ENCODE data around the gene B3GALT5. TPM values are rescaled to one million over a fixed set of nuclear protein-coding genes. Genes with fewer than 3 reads are reported as not detected.

B3GALT5 gene
- not detected for total RNA-seq
- polyA plus RNA-seq: not detected

DNA sequence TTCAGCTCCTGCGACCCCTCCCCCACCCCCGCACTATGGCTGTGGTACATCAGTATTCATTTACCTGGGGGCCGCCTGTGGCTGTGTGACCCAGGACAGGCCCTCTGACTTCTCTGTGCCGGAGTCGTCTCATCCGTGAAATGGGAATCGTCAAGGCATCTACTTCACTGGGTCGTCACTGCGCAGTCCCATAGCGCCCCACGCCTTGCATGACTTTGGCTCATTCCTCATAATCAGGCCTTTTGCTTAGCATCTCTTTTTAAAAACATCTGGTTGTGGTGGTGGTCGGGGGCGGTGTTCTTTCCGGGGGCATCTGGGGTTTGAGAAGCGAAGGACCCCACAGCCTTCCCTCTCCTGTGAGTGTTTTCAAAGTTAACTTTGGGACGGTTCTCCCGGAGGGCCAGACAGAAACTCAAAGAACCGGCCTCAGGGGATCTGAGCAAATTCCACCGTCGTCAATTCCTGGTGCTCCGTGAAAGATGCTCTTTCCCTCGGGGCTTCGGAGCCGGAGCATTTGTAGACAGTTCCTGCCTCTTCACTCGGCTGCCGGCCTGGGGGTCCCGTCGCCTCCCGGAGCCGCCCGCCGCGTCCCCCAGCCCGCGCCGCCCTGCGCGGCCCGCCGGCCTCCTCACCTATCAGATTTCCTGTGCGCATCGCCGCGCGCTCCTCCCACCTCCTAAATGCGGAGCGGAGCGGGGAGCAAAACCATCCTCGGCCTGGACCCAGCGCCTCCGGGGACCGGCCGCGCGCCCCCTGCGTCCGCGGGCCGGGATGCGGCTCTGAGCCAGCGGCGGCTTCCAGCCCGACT, at the start of gene B3GALT5:
Gene B3GALT5, plus strand, starts transcription at position 708 of the 808 bp plus-strand sequence. CDS start 47,620 bp downstream, outside the sequence.
- H3K27ac Mint-ChIP-seq: no peak within 1 kb of the TSS
- CTCF ChIA-PET (ENCODE audit: partially characterized antibody): no interaction called here
- peak within 1 kb of the TSS in 2 of 8 donors; percentile 0 to 20 for H3K4me3 Mint-ChIP-seq
- no peak within 1 kb of the TSS for H3K27ac ChIP-seq (ENCODE audit: low read depth, low read length)
- H3K36me3 ChIP-seq (ENCODE audit: insufficient read depth, low read length): no peaks in the 10 kb centered on the region
- H3K27me3 Mint-ChIP-seq: peaks cover 11 to 34% of the 10 kb centered on the region in 2 donors
- peaks cover 0 to 5% (median 0%) of the 10 kb centered on the region in 8 donors for H3K9me3 Mint-ChIP-seq
- intact Hi-C loops (cut with micrococcal nuclease): no loop called here
- POLR2A ChIA-PET (ENCODE audit: partially characterized antibody): no interaction called here
- H3K4me1 ChIP-seq (ENCODE audit: insufficient read depth, low read length): no peaks in the 10 kb centered on the region
- H3K4me1 Mint-ChIP-seq: peaks cover 4 to 9% (median 7%) of the 10 kb centered on the region in 4 donors
- H3K4me3 ChIP-seq (ENCODE audit: low read length in 2 of 2): no peak within 1 kb of the TSS
- no peaks in the 10 kb centered on the region for H3K9me3 ChIP-seq (ENCODE audit: control insufficient read depth in 1 of 2, low read length in 2 of 2)
- DNase-seq: no peak
- peaks cover 3% of the 10 kb centered on the region for H3K27me3 ChIP-seq (ENCODE audit: insufficient read depth, low read length)
- H3K36me3 Mint-ChIP-seq: no peaks in the 10 kb centered on the region

DNA sequence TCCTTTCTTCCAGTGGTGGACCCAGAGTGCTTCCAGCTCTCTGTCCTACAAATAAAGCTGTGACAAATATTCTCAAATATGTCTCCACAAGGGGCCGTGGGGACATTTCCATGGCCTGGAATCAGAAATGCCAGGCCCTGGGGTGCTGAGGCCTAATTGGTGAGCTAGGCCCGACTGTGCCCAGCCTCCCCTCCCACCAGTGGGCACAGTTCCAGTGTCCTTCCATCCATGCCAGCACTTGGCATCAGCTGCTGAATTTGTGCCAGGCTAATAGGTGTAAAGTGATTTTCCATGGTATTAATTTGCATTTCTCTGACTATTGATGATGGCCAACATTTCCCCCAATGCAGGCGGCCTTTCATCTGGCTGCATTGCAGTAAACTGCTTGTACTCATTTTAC, 48.5 kb upstream of the B3GALT5 start:
- Histone ChIP-seq H3K9me3 (ENCODE audit: control insufficient read depth in 1 of 2, low read length in 2 of 2) (no peaks in the 10 kb centered on the region), H3K36me3 (ENCODE audit: insufficient read depth, low read length) (no peaks in the 10 kb centered on the region), H3K27me3 (ENCODE audit: insufficient read depth, low read length) (no peaks in the 10 kb centered on the region), H3K4me1 (ENCODE audit: insufficient read depth, low read length) (no peaks in the 10 kb centered on the region), H3K4me3 (ENCODE audit: low read length in 2 of 2) (no peak overlapping the region), H3K27ac (ENCODE audit: low read depth, low read length) (no peak overlapping the region)
- POLR2A ChIA-PET (ENCODE audit: partially characterized antibody): no interaction called here
- CTCF ChIA-PET (ENCODE audit: partially characterized antibody): no interaction called here
- DNase-seq: no peak
- H3K4me1 Mint-ChIP-seq: no peaks in the 10 kb centered on the region
- H3K36me3 Mint-ChIP-seq: no peaks in the 10 kb centered on the region
- no peaks in the 10 kb centered on the region for H3K27me3 Mint-ChIP-seq
- no peak overlapping the region for H3K4me3 Mint-ChIP-seq
- intact Hi-C loops (cut with micrococcal nuclease): no loop called here
- no peaks in the 10 kb centered on the region for H3K9me3 Mint-ChIP-seq
- H3K27ac Mint-ChIP-seq: no peak overlapping the region

DNA sequence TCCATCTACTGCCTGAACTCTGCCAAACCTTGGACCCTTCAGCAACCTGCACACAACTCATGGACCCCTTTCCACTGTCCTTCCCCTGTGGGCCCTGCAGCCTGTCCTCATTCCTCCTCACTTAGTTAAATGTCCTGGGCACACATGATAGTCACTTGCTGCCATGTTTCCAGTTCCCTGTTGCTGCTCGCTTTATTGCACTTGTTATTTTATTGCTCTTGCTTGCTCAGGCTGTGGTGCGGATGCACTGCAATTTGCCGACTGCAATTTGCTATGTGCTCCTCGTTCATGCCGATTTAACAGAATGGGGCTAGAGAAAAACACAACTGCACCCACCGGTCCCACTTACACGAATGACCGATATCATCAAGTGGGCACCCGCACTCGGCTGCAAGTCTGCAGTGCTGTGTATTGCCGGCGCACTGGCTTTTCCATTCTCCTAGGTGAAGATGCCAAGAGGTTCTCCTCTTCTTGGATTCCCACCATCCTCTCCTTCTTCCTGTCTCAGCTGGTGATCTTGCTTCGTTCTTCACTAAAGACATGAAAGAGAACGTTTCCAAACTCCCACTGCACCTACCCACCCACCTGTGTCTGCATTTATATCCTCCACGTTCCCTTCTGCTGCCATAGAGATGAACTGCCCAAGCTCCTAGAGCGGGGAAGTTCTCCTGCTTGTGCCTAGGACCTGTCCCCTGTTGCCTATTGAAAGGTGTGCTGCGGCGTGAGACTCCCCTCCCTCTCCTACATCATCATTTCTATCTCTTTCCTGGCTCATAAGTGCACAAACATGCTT, 45.4 kb upstream of the B3GALT5 start:
- CTCF ChIA-PET (ENCODE audit: partially characterized antibody): no interaction called here
- no peak for DNase-seq
- no peak overlapping the region for H3K27ac Mint-ChIP-seq

DNA sequence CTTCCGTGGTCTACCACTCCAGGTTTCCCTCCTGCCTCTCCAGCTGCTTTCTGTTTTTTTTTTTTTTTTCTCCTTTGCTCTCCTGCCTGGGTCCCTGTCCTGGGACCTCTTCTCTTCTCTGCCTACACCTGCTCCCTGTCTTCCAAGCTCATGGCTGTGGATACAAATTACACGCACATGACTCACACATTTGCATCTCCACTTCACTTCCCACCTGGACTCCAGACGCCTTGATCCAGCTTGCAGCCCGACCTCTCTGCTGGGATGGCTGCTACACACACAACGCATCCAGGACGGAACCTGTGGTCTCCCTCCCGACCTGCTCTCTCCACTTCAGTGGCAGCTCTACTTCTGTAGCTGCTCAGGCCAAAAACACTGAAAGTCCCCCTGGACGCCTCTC, 44.4 kb upstream of the B3GALT5 start:
- ChIA-PET CTCF (ENCODE audit: partially characterized antibody) (no interaction called here), POLR2A (ENCODE audit: partially characterized antibody) (no interaction called here)
- no peaks in the 10 kb centered on the region for H3K4me1 Mint-ChIP-seq
- H3K4me3 ChIP-seq (ENCODE audit: low read length in 2 of 2): no peak overlapping the region
- intact Hi-C loops (cut with micrococcal nuclease): no loop called here
- H3K27me3 Mint-ChIP-seq: peaks cover 3 to 8% of the 10 kb centered on the region in 2 donors
- no peaks in the 10 kb centered on the region for H3K36me3 Mint-ChIP-seq
- H3K4me1 ChIP-seq (ENCODE audit: insufficient read depth, low read length): no peaks in the 10 kb centered on the region
- H3K27ac Mint-ChIP-seq: no peak overlapping the region
- no peak overlapping the region for H3K27ac ChIP-seq (ENCODE audit: low read depth, low read length)
- no peak overlapping the region for H3K4me3 Mint-ChIP-seq
- no peaks in the 10 kb centered on the region for H3K9me3 ChIP-seq (ENCODE audit: control insufficient read depth in 1 of 2, low read length in 2 of 2)
- no peaks in the 10 kb centered on the region for H3K36me3 ChIP-seq (ENCODE audit: insufficient read depth, low read length)
- no peak for DNase-seq
- H3K27me3 ChIP-seq (ENCODE audit: insufficient read depth, low read length): no peaks in the 10 kb centered on the region
- peaks cover 0 to 1% (median 0%) of the 10 kb centered on the region in 8 donors for H3K9me3 Mint-ChIP-seq

More for the DNA sequence above, 45.4 kb upstream of the B3GALT5 start:
- Histone ChIP-seq H3K27me3 (ENCODE audit: insufficient read depth, low read length) (no peaks in the 10 kb centered on the region), H3K4me3 (ENCODE audit: low read length in 2 of 2) (no peak overlapping the region), H3K36me3 (ENCODE audit: insufficient read depth, low read length) (no peaks in the 10 kb centered on the region), H3K9me3 (ENCODE audit: control insufficient read depth in 1 of 2, low read length in 2 of 2) (no peaks in the 10 kb centered on the region), H3K4me1 (ENCODE audit: insufficient read depth, low read length) (no peaks in the 10 kb centered on the region), H3K27ac (ENCODE audit: low read depth, low read length) (no peak overlapping the region)
- Mint-ChIP-seq H3K4me3 (no peak overlapping the region), H3K4me1 (no peaks in the 10 kb centered on the region), H3K36me3 (no peaks in the 10 kb centered on the region), H3K27me3 (peaks cover 2 to 5% of the 10 kb centered on the region in 2 donors), H3K9me3 (no peaks in the 10 kb centered on the region)
- intact Hi-C loops (cut with micrococcal nuclease): no loop called here
- POLR2A ChIA-PET (ENCODE audit: partially characterized antibody): no interaction called here

DNA sequence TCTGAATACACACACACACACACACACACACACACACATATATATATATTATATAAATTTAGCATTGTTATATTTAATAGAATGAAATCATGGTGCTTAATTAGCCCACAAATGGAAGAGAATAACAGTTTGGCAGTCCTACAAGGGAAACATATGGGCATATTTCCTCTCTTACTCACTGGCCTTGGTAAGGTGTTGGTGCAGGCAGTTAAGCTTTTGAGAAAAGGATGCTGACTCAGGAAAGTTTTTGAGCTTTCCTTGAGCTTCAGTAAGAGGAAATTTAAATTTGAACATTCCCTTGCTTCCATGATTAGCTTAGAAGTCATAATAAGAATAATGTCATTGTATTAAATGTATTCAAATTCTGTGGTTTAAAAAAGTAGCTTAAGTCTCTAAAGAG, 37.0 kb upstream of the B3GALT5 start:
- Mint-ChIP-seq H3K4me3 (no peak overlapping the region), H3K27ac (no peak overlapping the region), H3K9me3 (peaks cover 0 to 7% (median 0%) of the 10 kb centered on the region in 8 donors), H3K27me3 (peaks cover 7 to 14% of the 10 kb centered on the region in 2 donors), H3K4me1 (no peaks in the 10 kb centered on the region), H3K36me3 (no peaks in the 10 kb centered on the region)
- intact Hi-C loops (cut with micrococcal nuclease): no loop called here
- POLR2A ChIA-PET (ENCODE audit: partially characterized antibody): no interaction called here
- H3K4me3 ChIP-seq (ENCODE audit: low read length in 2 of 2): no peak overlapping the region
- H3K27me3 ChIP-seq (ENCODE audit: insufficient read depth, low read length): no peaks in the 10 kb centered on the region
- no peaks in the 10 kb centered on the region for H3K9me3 ChIP-seq (ENCODE audit: control insufficient read depth in 1 of 2, low read length in 2 of 2)
- no peaks in the 10 kb centered on the region for H3K4me1 ChIP-seq (ENCODE audit: insufficient read depth, low read length)
- DNase-seq: no peak
- CTCF ChIA-PET (ENCODE audit: partially characterized antibody): no interaction called here
- H3K36me3 ChIP-seq (ENCODE audit: insufficient read depth, low read length): no peaks in the 10 kb centered on the region
- H3K27ac ChIP-seq (ENCODE audit: low read depth, low read length): no peak overlapping the region

GRCh38 chr21:39576518-39577128, 36.1 kb upstream of the B3GALT5 start:
- H3K9me3 Mint-ChIP-seq: peaks cover 0 to 7% (median 0%) of the 10 kb centered on the region in 8 donors
- DNase-seq: no peak
- no peaks in the 10 kb centered on the region for H3K4me1 Mint-ChIP-seq
- H3K27me3 Mint-ChIP-seq: peaks cover 5 to 12% of the 10 kb centered on the region in 2 donors
- intact Hi-C loops (cut with micrococcal nuclease): no loop called here
- no peaks in the 10 kb centered on the region for H3K4me1 ChIP-seq (ENCODE audit: insufficient read depth, low read length)
- no peaks in the 10 kb centered on the region for H3K36me3 ChIP-seq (ENCODE audit: insufficient read depth, low read length)
- CTCF ChIA-PET (ENCODE audit: partially characterized antibody): no interaction called here
- H3K27ac ChIP-seq (ENCODE audit: low read depth, low read length): no peak overlapping the region
- no peak overlapping the region for H3K4me3 Mint-ChIP-seq
- no peak overlapping the region for H3K4me3 ChIP-seq (ENCODE audit: low read length in 2 of 2)
- H3K27ac Mint-ChIP-seq: no peak overlapping the region
- POLR2A ChIA-PET (ENCODE audit: partially characterized antibody): no interaction called here
- H3K27me3 ChIP-seq (ENCODE audit: insufficient read depth, low read length): no peaks in the 10 kb centered on the region
- H3K36me3 Mint-ChIP-seq: no peaks in the 10 kb centered on the region
- no peaks in the 10 kb centered on the region for H3K9me3 ChIP-seq (ENCODE audit: control insufficient read depth in 1 of 2, low read length in 2 of 2)

GRCh38 chr21:39579734-39580332, 32.9 kb upstream of the B3GALT5 start:
- H3K9me3 Mint-ChIP-seq: peaks cover 0 to 5% (median under 1%) of the 10 kb centered on the region in 8 donors
- POLR2A ChIA-PET (ENCODE audit: partially characterized antibody): no interaction called here
- no peaks in the 10 kb centered on the region for H3K4me1 ChIP-seq (ENCODE audit: insufficient read depth, low read length)

More at GRCh38 chr21:39579734-39580332, 32.9 kb upstream of the B3GALT5 start:
- H3K27ac ChIP-seq (ENCODE audit: low read depth, low read length): no peak overlapping the region
- Mint-ChIP-seq H3K36me3 (no peaks in the 10 kb centered on the region), H3K27me3 (peaks cover 0 to 12% of the 10 kb centered on the region in 2 donors), H3K27ac (no peak overlapping the region), H3K4me3 (no peak overlapping the region), H3K4me1 (no peaks in the 10 kb centered on the region)
- CTCF ChIA-PET (ENCODE audit: partially characterized antibody): no interaction called here
- no peak overlapping the region for H3K4me3 ChIP-seq (ENCODE audit: low read length in 2 of 2)
- no peaks in the 10 kb centered on the region for H3K27me3 ChIP-seq (ENCODE audit: insufficient read depth, low read length)
- no peak for DNase-seq
- intact Hi-C loops (cut with micrococcal nuclease): no loop called here
- no peaks in the 10 kb centered on the region for H3K36me3 ChIP-seq (ENCODE audit: insufficient read depth, low read length)
- no peaks in the 10 kb centered on the region for H3K9me3 ChIP-seq (ENCODE audit: control insufficient read depth in 1 of 2, low read length in 2 of 2)
